ENCODE measurements around the gene CRACR2A.

DNA sequence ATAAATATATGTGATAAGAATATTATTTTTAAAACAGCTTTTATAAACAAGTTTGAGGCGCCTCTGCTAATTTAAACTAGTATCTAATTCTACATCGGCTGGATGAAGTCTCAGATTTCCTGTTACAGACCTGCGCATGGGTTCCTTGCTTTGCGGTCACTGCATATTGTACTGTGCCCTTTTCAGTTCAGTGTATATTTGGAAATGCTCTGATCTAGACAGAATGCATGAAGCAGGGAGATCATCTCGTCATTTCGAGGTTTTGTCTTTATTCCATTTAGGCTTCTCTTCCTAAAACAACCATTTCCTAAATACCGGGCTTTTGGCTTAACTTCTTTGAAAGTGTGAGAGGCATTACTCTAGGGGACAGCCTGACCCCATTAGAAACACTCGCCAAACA is 25.6 kb downstream of the CRACR2A start:
- TF ChIP-seq, protein P1, sequence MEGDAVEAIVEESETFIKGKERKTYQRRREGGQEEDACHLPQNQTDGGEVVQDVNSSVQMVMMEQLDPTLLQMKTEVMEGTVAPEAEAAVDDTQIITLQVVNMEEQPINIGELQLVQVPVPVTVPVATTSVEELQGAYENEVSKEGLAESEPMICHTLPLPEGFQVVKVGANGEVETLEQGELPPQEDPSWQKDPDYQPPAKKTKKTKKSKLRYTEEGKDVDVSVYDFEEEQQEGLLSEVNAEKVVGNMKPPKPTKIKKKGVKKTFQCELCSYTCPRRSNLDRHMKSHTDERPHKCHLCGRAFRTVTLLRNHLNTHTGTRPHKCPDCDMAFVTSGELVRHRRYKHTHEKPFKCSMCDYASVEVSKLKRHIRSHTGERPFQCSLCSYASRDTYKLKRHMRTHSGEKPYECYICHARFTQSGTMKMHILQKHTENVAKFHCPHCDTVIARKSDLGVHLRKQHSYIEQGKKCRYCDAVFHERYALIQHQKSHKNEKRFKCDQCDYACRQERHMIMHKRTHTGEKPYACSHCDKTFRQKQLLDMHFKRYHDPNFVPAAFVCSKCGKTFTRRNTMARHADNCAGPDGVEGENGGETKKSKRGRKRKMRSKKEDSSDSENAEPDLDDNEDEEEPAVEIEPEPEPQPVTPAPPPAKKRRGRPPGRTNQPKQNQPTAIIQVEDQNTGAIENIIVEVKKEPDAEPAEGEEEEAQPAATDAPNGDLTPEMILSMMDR (IDR thresholded peaks at IDR 0.05 in 2 of 3, conservative IDR thresholded peaks at IDR 0.05 in 1 of 3; ENCODE audit: control insufficient read depth in 2 of 3, extremely low read depth in 1 of 3, insufficient read depth in 1 of 3, low read depth in 3 of 3, low read length in 3 of 3) = no peak
- TF ChIP-seq CHD1 (IDR thresholded peaks at IDR 0.05; ENCODE audit: low read depth, low read length) = no peak
- TF ChIP-seq, protein P2, sequence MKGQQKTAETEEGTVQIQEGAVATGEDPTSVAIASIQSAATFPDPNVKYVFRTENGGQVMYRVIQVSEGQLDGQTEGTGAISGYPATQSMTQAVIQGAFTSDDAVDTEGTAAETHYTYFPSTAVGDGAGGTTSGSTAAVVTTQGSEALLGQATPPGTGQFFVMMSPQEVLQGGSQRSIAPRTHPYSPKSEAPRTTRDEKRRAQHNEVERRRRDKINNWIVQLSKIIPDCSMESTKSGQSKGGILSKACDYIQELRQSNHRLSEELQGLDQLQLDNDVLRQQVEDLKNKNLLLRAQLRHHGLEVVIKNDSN (IDR thresholded peaks at IDR 0.05; ENCODE audit: borderline replicate concordance, extremely low read length, insufficient read depth, low read depth, low read length) = no peak
- no peak for TF ChIP-seq ZNF384 (IDR thresholded peaks at IDR 0.05; ENCODE audit: borderline replicate concordance, low read depth, low read length)
- TF ChIP-seq NFYB (IDR thresholded peaks at IDR 0.05; ENCODE audit: insufficient read depth, low read depth, low read length) = no peak
- no peak for TF ChIP-seq NR2C2 (IDR thresholded peaks at IDR 0.05; ENCODE audit: borderline replicate concordance, control insufficient read depth, insufficient read length, low read depth)

All from GM12878 (cell line).